Measurements from ENCODE around the gene FBXO48. TPM values are rescaled to one million over a fixed set of nuclear protein-coding genes. Genes with fewer than 3 reads are reported as not detected.

The FBXO48 gene
- polyA plus RNA-seq, 1 of the 3 experiments (the other 2 are of a cell fraction): 0.30 TPM

- Histone ChIP-seq H3K9me3 (0 out of 2 replicates have a peak, but pooled peaks cover 4% of the 10 kb centered on the region), H3K4me3 (ENCODE audit: low read depth in 2 of 2, low read length in 1 of 2) (no peak overlapping the region), H3K79me2 (ENCODE audit: insufficient read depth) (peaks cover 8% of the 10 kb centered on the region; the same call in 1 of the 2 replicates), H3K9me2 (no peaks in the 10 kb centered on the region), H3K36me3 (replicated peaks in 1 of 2; ENCODE audit: control insufficient read depth in 1 of 2, insufficient read depth in 2 of 2, low read length in 1 of 2) (no peaks in the 10 kb centered on the region), H3K9ac (no peak overlapping the region), H3K27ac (ENCODE audit: low read depth in 2 of 2, low read length in 1 of 2) (no peak overlapping the region), H2AFZ (ENCODE audit: low read depth) (no peak overlapping the region), H3K4me1 (ENCODE audit: control insufficient read depth in 1 of 2, insufficient read depth in 2 of 2, low read depth in 1 of 2, low read length in 1 of 2) (no peaks in the 10 kb centered on the region; a peak in 1 of 4 replicates), H3K27me3 (ENCODE audit: insufficient read depth) (no peaks in the 10 kb centered on the region), H3K4me2 (no peak overlapping the region), H4K20me1 (ENCODE audit: insufficient read depth) (no peaks in the 10 kb centered on the region), H3F3A (replicated peaks; ENCODE audit: insufficient read depth) (peaks cover 4% of the 10 kb centered on the region)
- WGBS (ENCODE audit: low lambda C conversion rate): 80% methylated on average over 2 of the region's 2 CpGs
- DNase-seq: no peak
- no peak for TF ChIP-seq FOXM1 (IDR thresholded peaks at IDR 0.05; ENCODE audit: low read depth)
- no peak for TF ChIP-seq TEAD4 (IDR thresholded peaks at IDR 0.05; ENCODE audit: borderline replicate concordance, insufficient read depth)
- no peak for TF ChIP-seq TCF12 (IDR thresholded peaks at IDR 0.05)
- no peak for TF ChIP-seq NRF1 (IDR thresholded peaks at IDR 0.05; ENCODE audit: low read depth, low read length)
- no peak for TF ChIP-seq USF1 (IDR thresholded peaks at IDR 0.05; ENCODE audit: borderline replicate concordance, low read depth)
- TF ChIP-seq, protein P1, sequence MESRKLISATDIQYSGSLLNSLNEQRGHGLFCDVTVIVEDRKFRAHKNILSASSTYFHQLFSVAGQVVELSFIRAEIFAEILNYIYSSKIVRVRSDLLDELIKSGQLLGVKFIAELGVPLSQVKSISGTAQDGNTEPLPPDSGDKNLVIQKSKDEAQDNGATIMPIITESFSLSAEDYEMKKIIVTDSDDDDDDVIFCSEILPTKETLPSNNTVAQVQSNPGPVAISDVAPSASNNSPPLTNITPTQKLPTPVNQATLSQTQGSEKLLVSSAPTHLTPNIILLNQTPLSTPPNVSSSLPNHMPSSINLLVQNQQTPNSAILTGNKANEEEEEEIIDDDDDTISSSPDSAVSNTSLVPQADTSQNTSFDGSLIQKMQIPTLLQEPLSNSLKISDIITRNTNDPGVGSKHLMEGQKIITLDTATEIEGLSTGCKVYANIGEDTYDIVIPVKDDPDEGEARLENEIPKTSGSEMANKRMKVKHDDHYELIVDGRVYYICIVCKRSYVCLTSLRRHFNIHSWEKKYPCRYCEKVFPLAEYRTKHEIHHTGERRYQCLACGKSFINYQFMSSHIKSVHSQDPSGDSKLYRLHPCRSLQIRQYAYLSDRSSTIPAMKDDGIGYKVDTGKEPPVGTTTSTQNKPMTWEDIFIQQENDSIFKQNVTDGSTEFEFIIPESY (IDR thresholded peaks at IDR 0.05; ENCODE audit: borderline replicate concordance, low read depth): no peak
- TF ChIP-seq, protein P2, sequence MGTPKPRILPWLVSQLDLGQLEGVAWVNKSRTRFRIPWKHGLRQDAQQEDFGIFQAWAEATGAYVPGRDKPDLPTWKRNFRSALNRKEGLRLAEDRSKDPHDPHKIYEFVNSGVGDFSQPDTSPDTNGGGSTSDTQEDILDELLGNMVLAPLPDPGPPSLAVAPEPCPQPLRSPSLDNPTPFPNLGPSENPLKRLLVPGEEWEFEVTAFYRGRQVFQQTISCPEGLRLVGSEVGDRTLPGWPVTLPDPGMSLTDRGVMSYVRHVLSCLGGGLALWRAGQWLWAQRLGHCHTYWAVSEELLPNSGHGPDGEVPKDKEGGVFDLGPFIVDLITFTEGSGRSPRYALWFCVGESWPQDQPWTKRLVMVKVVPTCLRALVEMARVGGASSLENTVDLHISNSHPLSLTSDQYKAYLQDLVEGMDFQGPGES (IDR thresholded peaks at IDR 0.05; ENCODE audit: low read depth, low read length): no peak
- ChIA-PET CTCF (interaction anchor here (1.1 to 2.6 kb wide), 5 partner anchors 8 to 113 kb away, joined by 3 to 7 read pairs (median 4); partner anchors contain the start of genes APLF and FBXO48), POLR2A (no interaction called here)
These were observed 15.3 kb upstream of the FBXO48 start for GRCh38 chr2:68482296-68482820.

- Histone ChIP-seq H3K36me3 (replicated peaks in 1 of 2; ENCODE audit: control insufficient read depth in 1 of 2, insufficient read depth in 2 of 2, low read length in 1 of 2) (no peaks in the 10 kb centered on the region), H3K4me2 (no peak overlapping the region), H3K79me2 (ENCODE audit: insufficient read depth) (peaks cover 8% of the 10 kb centered on the region; the same call in 1 of the 2 replicates), H2AFZ (ENCODE audit: low read depth) (no peak overlapping the region), H4K20me1 (ENCODE audit: insufficient read depth) (no peaks in the 10 kb centered on the region), H3F3A (replicated peaks; ENCODE audit: insufficient read depth) (no peaks in the 10 kb centered on the region), H3K4me3 (ENCODE audit: low read depth in 2 of 2, low read length in 1 of 2) (no peak overlapping the region), H3K27ac (ENCODE audit: low read depth in 2 of 2, low read length in 1 of 2) (no peak overlapping the region), H3K9me3 (0 out of 2 replicates have a peak, but pooled peaks cover 4% of the 10 kb centered on the region), H3K9ac (no peak overlapping the region), H3K4me1 (ENCODE audit: control insufficient read depth in 1 of 2, insufficient read depth in 2 of 2, low read depth in 1 of 2, low read length in 1 of 2) (no peaks in the 10 kb centered on the region; a peak in 1 of 4 replicates), H3K27me3 (ENCODE audit: insufficient read depth) (no peaks in the 10 kb centered on the region), H3K9me2 (no peaks in the 10 kb centered on the region)
- no peak for TF ChIP-seq MEF2A (IDR thresholded peaks at IDR 0.05; ENCODE audit: borderline replicate concordance, low read depth)
- no peak for TF ChIP-seq FOXJ3 (CRISPR knock-in tag; IDR thresholded peaks at IDR 0.05)
- TF ChIP-seq, protein P1 (IDR thresholded peaks at IDR 0.05; ENCODE audit: borderline replicate concordance, low read depth): no peak
- TF ChIP-seq FOXM1 (IDR thresholded peaks at IDR 0.05; ENCODE audit: low read depth): no peak
- TF ChIP-seq ELF1 (IDR thresholded peaks at IDR 0.05): no peak
- TF ChIP-seq YY1 (IDR thresholded peaks at IDR 0.05; ENCODE audit: low read depth): no peak
- no peak for TF ChIP-seq TCF12 (IDR thresholded peaks at IDR 0.05)
- no peak for TF ChIP-seq GABPA (IDR thresholded peaks at IDR 0.05; ENCODE audit: low read depth)
- no peak for TF ChIP-seq RCOR1 (IDR thresholded peaks at IDR 0.05; ENCODE audit: low read length)
- TF ChIP-seq POLR2AphosphoS5 (IDR thresholded peaks at IDR 0.05; ENCODE audit: low read depth, low read length): no peak
- no peak for TF ChIP-seq NRF1 (IDR thresholded peaks at IDR 0.05; ENCODE audit: low read depth, low read length)
- TF ChIP-seq CHD2 (IDR thresholded peaks at IDR 0.05; ENCODE audit: low read length, partially characterized antibody): no peak
- TF ChIP-seq SIN3A (IDR thresholded peaks at IDR 0.05; ENCODE audit: borderline replicate concordance, low read depth, low read length): no peak
- no peak for TF ChIP-seq EZH2phosphoT487 (IDR thresholded peaks at IDR 0.05; ENCODE audit: borderline replicate concordance, low read depth)
- no peak for TF ChIP-seq MXI1 (IDR thresholded peaks at IDR 0.05; ENCODE audit: low read depth, low read length)
- no peak for TF ChIP-seq RXRA (IDR thresholded peaks at IDR 0.05; ENCODE audit: borderline replicate concordance, low read depth)
- no peak for TF ChIP-seq USF2 (IDR thresholded peaks at IDR 0.05; ENCODE audit: borderline replicate concordance, low read depth, low read length)
- POLR2A ChIA-PET: no interaction called here
- CTCF ChIA-PET: interaction anchor here (0.7 to 2.9 kb wide), 5 partner anchors 9 to 447 kb away, joined by 3 to 18 read pairs (median 9); no protein-coding TSS in a partner anchor
- no peak for DNase-seq
- WGBS (ENCODE audit: low lambda C conversion rate): 87% methylated on average over 1 of the region's 1 CpG
These were observed 11.6 kb upstream of the FBXO48 start for GRCh38 chr2:68478688-68479087.

Measured in SK-N-SH (cell line).